ENCODE results near the gene IFRD2.
A peak's percentile ranks its signal among the peaks of the same experiment; 100 is the strongest.
"Not testable (repeated sequence)": the region's sequence is repeated elsewhere in the genome, so short reads cannot be mapped to it uniquely, and the experiment has no call there.

The IFRD2 gene

GRCh38 chr3:50245831-50246516 is 46.3 kb downstream of the IFRD2 start:
- peak; percentile 65 for DNase-seq (ENCODE audit: low read depth)

GRCh38 chr3:50245251-50245745 is 46.9 kb downstream of the IFRD2 start:
- no peak for DNase-seq (ENCODE audit: low read depth)

GRCh38 chr3:50244813-50245212 is 47.4 kb downstream of the IFRD2 start:
- DNase-seq (ENCODE audit: low read depth) = not testable (repeated sequence)

- no peak for DNase-seq (ENCODE audit: low read depth)
Measured at GRCh38 chr3:50243543-50243895, 48.7 kb downstream of the IFRD2 start.

- DNase-seq (ENCODE audit: low read depth) = no peak
Measured at GRCh38 chr3:50242851-50243542, 49.2 kb downstream of the IFRD2 start.

- DNase-seq (ENCODE audit: low read depth) = no peak
Measured at GRCh38 chr3:50242381-50242770, 49.9 kb downstream of the IFRD2 start.

GRCh38 chr3:50241713-50242380 is 50.4 kb downstream of the IFRD2 start:
- no peak for DNase-seq (ENCODE audit: low read depth)

- DNase-seq (ENCODE audit: low read depth) = no peak
Measured at GRCh38 chr3:50241163-50241562, 51.1 kb downstream of the IFRD2 start.

GRCh38 chr3:50239649-50240048 is 52.6 kb downstream of the IFRD2 start:
- no peak for DNase-seq (ENCODE audit: low read depth)

- DNase-seq (ENCODE audit: low read depth) = no peak
Measured at GRCh38 chr3:50238549-50239026, 53.6 kb downstream of the IFRD2 start.

- peak; percentile 51 for DNase-seq (ENCODE audit: low read depth)
Measured at GRCh38 chr3:50237754-50238548, 54.3 kb downstream of the IFRD2 start.
